IPS-15b (cell line): ENCODE measurements around the gene PLCB4.

ENCODE experiments used
- H3K27me3 ChIP-seq: one replicate; pipeline ENCODE4 v1.6.1; 2013; ENCODE audit warnings: low read length; ENCODE audit not compliant: control insufficient read depth, insufficient read depth
- H3K36me3 ChIP-seq: one replicate; pipeline ENCODE4 v1.6.1; 2013; ENCODE audit warnings: low read length; ENCODE audit not compliant: control insufficient read depth, insufficient read depth
- H3K4me1 ChIP-seq: one replicate; pipeline ENCODE4 v1.6.1; 2013; ENCODE audit warnings: mild to moderate bottlenecking, low read length; ENCODE audit not compliant: control insufficient read depth, insufficient read depth
- H3K4me3 ChIP-seq: one replicate; pipeline ENCODE4 v1.5.1; 2013; ENCODE audit warnings: low read depth, low read length
- H3K9ac ChIP-seq: one replicate; pipeline ENCODE4 v1.6.1; 2013; ENCODE audit warnings: low read depth, mild to moderate bottlenecking, low read length
- H3K9me3 ChIP-seq: one replicate; pipeline ENCODE4 v1.6.1; 2013; ENCODE audit warnings: mild to moderate bottlenecking, low read length; ENCODE audit not compliant: control insufficient read depth, insufficient read depth

PLCB4 gene

DNA sequence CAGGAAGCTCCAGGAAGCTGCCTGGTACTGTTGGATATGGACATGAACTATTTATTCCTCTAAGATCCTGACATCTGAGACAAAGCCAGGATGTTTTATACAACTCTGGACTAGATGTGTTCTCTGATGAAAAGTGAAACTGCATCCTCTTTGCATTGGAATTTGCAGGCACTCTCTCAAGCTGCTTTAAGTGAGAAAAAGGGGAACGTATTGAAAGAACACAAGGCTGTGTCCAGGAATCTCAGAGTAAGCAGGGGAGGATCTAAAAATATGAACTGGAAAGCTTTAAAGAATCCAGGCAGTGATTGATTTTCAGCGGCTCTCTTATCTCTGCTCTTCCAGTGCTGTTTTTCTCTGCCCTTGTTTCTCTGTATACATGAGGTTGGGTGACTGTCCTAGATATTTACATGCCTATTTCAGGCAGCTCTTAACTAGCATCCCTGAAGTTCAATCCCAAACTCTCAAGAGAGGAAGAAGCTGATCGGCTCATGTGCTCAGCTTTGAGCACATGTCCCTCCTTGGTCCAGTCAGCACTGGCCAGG lies 193.8 kb downstream of the PLCB4 start:
- no peaks in the 10 kb centered on the region for H3K4me1 ChIP-seq

GRCh38 chr20:9269280-9269971 lies 200.5 kb downstream of the PLCB4 start:
- H3K9me3 ChIP-seq = no peaks in the 10 kb centered on the region
- H3K4me3 ChIP-seq = no peak overlapping the region
- H3K4me1 ChIP-seq = no peaks in the 10 kb centered on the region
- no peaks in the 10 kb centered on the region for H3K36me3 ChIP-seq
- H3K9ac ChIP-seq = no peak overlapping the region
- no peaks in the 10 kb centered on the region for H3K27me3 ChIP-seq

More for the DNA sequence above, 193.8 kb downstream of the PLCB4 start:
- H3K9ac ChIP-seq = no peak overlapping the region
- H3K36me3 ChIP-seq = no peaks in the 10 kb centered on the region
- H3K4me3 ChIP-seq = no peak overlapping the region
- no peaks in the 10 kb centered on the region for H3K9me3 ChIP-seq
- H3K27me3 ChIP-seq = no peaks in the 10 kb centered on the region

GRCh38 chr20:9270831-9271230 lies 201.9 kb downstream of the PLCB4 start:
- no peaks in the 10 kb centered on the region for H3K9me3 ChIP-seq
- H3K4me3 ChIP-seq = no peak overlapping the region
- H3K9ac ChIP-seq = no peak overlapping the region
- no peaks in the 10 kb centered on the region for H3K4me1 ChIP-seq
- no peaks in the 10 kb centered on the region for H3K27me3 ChIP-seq
- H3K36me3 ChIP-seq = no peaks in the 10 kb centered on the region

- H3K27me3 ChIP-seq = no peaks in the 10 kb centered on the region
- H3K4me1 ChIP-seq = no peaks in the 10 kb centered on the region
- H3K9me3 ChIP-seq = no peaks in the 10 kb centered on the region
- no peaks in the 10 kb centered on the region for H3K36me3 ChIP-seq
- no peak overlapping the region for H3K9ac ChIP-seq
- no peak overlapping the region for H3K4me3 ChIP-seq
These were observed 208.1 kb downstream of the PLCB4 start for GRCh38 chr20:9276966-9277468.

GRCh38 chr20:9279918-9280401 lies 211.1 kb downstream of the PLCB4 start:
- H3K9me3 ChIP-seq = no peaks in the 10 kb centered on the region
- H3K9ac ChIP-seq = no peak overlapping the region
- no peaks in the 10 kb centered on the region for H3K36me3 ChIP-seq
- H3K4me3 ChIP-seq = no peak overlapping the region
- H3K4me1 ChIP-seq = no peaks in the 10 kb centered on the region
- H3K27me3 ChIP-seq = no peaks in the 10 kb centered on the region

GRCh38 chr20:9280666-9281065 lies 211.8 kb downstream of the PLCB4 start:
- no peaks in the 10 kb centered on the region for H3K9me3 ChIP-seq
- H3K36me3 ChIP-seq = no peaks in the 10 kb centered on the region
- H3K4me1 ChIP-seq = no peaks in the 10 kb centered on the region
- H3K9ac ChIP-seq = no peak overlapping the region
- H3K4me3 ChIP-seq = no peak overlapping the region
- H3K27me3 ChIP-seq = no peaks in the 10 kb centered on the region

- H3K9me3 ChIP-seq = no peaks in the 10 kb centered on the region
- H3K27me3 ChIP-seq = no peaks in the 10 kb centered on the region
- no peak overlapping the region for H3K9ac ChIP-seq
- H3K4me1 ChIP-seq = no peaks in the 10 kb centered on the region
- H3K36me3 ChIP-seq = no peaks in the 10 kb centered on the region
- no peak overlapping the region for H3K4me3 ChIP-seq
These were observed 212.9 kb downstream of the PLCB4 start for GRCh38 chr20:9281803-9282202.

DNA sequence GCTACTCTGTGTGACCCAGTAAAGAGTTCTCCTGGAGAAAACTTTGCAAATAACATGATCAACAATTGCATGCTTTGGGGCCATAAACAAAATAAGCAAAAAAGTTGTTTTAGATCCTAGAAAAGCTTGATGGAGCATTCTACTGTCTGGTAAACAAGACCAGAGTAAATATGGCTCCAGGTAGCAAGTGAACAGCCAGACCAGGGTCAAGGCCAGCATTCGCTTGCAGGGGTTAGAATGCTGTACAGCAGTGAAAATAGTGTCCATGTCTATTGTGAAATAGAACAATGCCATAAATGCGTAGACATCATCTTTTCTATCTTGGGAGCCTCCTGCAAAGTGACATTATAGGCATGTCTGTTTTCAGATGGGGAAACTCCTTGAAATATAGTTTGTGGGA lies 216.7 kb downstream of the PLCB4 start:
- Histone ChIP-seq H3K9me3 (no peaks in the 10 kb centered on the region), H3K4me3 (no peak overlapping the region), H3K4me1 (no peaks in the 10 kb centered on the region)

GRCh38 chr20:9286501-9287461 lies 217.9 kb downstream of the PLCB4 start:
- Histone ChIP-seq H3K4me1 (no peaks in the 10 kb centered on the region), H3K27me3 (no peaks in the 10 kb centered on the region), H3K36me3 (no peaks in the 10 kb centered on the region)

More for the DNA sequence above, 216.7 kb downstream of the PLCB4 start:
- H3K36me3 ChIP-seq = no peaks in the 10 kb centered on the region
- H3K27me3 ChIP-seq = no peaks in the 10 kb centered on the region
- no peak overlapping the region for H3K9ac ChIP-seq

DNA sequence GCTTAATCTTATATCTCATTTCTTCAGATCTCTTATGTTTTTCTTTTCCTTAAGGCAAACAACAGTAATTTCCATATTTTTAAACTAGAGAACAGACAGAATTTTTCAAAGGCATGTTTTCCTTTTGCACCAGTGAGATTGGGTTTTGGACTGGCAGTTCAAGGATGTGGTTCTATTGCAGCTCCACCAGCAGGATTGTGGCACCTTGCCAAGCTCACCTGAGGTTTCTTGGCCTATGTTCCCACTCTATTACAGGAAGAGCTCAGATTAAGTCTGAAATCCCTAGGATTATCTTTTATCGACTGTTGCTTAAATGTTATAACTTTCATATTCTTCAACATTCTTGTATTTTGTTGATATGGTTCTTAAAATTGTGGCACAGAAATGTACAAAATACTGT lies 218.9 kb downstream of the PLCB4 start:
- Histone ChIP-seq H3K4me3 (no peak overlapping the region), H3K9ac (no peak overlapping the region), H3K9me3 (no peaks in the 10 kb centered on the region), H3K4me1 (no peaks in the 10 kb centered on the region), H3K36me3 (no peaks in the 10 kb centered on the region), H3K27me3 (no peaks in the 10 kb centered on the region)

More at GRCh38 chr20:9286501-9287461, 217.9 kb downstream of the PLCB4 start:
- Histone ChIP-seq H3K9ac (no peak overlapping the region), H3K9me3 (no peaks in the 10 kb centered on the region), H3K4me3 (no peak overlapping the region)

DNA sequence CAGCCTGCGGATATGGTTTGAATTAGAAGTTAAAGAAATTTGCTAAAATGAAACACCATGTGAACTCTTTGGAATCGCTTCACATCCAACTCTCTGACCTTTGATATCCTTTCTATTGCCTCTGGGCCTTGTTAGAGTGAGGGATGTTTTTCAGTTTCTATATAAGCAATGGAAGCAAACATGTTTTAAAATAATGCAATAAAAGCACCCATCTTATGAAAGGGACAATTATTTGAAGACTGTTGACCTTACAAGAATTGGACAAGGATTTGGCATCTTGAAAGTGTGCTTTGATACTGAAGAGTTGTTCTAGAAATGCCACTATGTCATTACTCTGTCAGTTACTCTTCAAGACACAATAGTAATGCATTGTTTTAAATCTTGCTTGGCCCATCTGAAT lies 221.4 kb downstream of the PLCB4 start:
- H3K36me3 ChIP-seq = no peaks in the 10 kb centered on the region
- H3K4me3 ChIP-seq = no peak overlapping the region
- no peaks in the 10 kb centered on the region for H3K9me3 ChIP-seq
- H3K4me1 ChIP-seq = no peaks in the 10 kb centered on the region
- no peak overlapping the region for H3K9ac ChIP-seq
- no peaks in the 10 kb centered on the region for H3K27me3 ChIP-seq
